GM20431 (cell line): Measurements from ENCODE around the gene FIZ1.

ENCODE experiments used
- in situ Hi-C: fragments of 300-500 bp; cut with MseI, MboI; formaldehyde crosslinking; loops from one replicate; pipeline ENCODE4 v1.15.0; 2020; ENCODE audit warnings: low sequenced_read_pairs; ENCODE audit not compliant: unreplicated experiment

The FIZ1 gene

GRCh38 chr19:55549500-55550320 lies 49.6 kb downstream of the FIZ1 start:
- in situ Hi-C loops, result no loop called here

GRCh38 chr19:55546822-55547614 lies 52.3 kb downstream of the FIZ1 start:
- in situ Hi-C loops, result no loop called here

- in situ Hi-C loops, result no loop called here
These were observed 53.3 kb downstream of the FIZ1 start for GRCh38 chr19:55546011-55546410.

DNA sequence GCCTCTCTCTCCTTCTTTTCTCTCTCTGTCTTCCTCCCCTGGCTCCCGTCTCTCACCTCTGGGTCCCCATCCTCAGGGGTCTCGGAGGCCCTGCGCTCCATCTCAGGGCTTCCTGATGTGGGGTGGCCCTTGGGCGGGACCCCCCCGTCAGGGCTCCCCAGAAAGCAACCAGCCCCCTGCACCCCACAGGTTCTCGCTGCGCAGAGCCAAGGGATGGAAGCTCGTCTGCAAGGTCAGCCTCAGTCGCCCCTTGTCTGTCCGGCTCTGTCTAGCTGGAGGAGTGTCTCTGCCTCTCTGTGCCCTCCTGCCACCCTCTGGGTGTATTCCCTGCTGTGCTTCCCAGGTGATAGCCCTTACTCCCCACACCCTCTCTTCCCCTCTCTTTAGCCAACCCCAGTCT lies 53.9 kb downstream of the FIZ1 start, which contains the start of gene SBK3:
Gene SBK3 (minus strand): TSS at position 101 of the 400 bp plus-strand sequence. CDS start 0 bp downstream, at position 101.
- in situ Hi-C loops, result no loop called here

DNA sequence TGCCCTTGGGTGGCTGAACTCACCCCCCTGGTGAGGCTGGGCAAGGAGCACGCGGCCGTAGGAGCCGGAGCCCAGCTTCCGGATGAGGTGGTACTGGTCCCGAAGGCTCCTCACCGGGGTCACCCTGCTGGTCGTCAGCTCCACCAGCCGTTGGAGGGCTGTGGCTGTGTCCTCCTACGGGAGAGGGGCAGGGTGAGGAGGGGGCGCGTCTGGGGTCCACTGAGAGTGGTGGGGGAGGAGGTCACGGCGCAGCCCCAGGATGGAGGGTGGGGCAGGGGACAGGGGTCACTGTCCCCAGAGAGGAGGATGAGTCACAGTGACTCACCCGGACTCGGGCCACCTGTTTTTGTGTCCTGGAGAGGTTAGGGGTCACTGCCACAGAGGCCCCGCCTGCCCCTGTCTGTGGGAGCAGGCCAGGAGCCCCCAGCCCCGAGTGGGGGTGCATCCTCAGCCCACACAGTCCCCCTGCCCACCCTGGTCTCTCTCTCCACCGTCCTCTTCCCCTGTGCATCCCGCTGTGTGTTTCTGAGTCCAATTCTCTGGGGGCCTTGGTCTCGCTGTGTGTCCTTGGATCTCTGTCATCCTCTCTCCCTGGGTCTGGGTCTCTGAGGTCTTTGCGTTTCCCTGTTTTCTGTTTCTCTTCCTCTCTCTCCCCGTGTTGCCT lies 54.4 kb downstream of the FIZ1 start:
- in situ Hi-C loops, result no loop called here

- in situ Hi-C loops, result no loop called here
These were observed 55.3 kb downstream of the FIZ1 start for GRCh38 chr19:55544014-55544413.

- in situ Hi-C loops, result no loop called here
These were observed 55.8 kb downstream of the FIZ1 start for GRCh38 chr19:55543567-55543966.

- in situ Hi-C loops, result no loop called here
These were observed 56.9 kb downstream of the FIZ1 start for GRCh38 chr19:55542292-55542855.
